ENCODE results near the gene XPO6.

XPO6 gene

GRCh38 chr16:28058839-28059589 lies 152.8 kb downstream of the XPO6 start:
- DNase-seq: no peak

GRCh38 chr16:28057949-28058348 lies 153.8 kb downstream of the XPO6 start:
- DNase-seq: no peak

- no peak for DNase-seq
These were observed 158.3 kb downstream of the XPO6 start for GRCh38 chr16:28053461-28053860.

- DNase-seq: no peak
These were observed 159.3 kb downstream of the XPO6 start for GRCh38 chr16:28052274-28053128.

- DNase-seq: no peak
These were observed 160.3 kb downstream of the XPO6 start for GRCh38 chr16:28051486-28051885.
